Measurements from ENCODE around the gene NUMB.

GRCh38 chr14:73265721-73266046 lies 192.7 kb downstream of the NUMB start:
- TF ChIP-seq, protein P1, sequence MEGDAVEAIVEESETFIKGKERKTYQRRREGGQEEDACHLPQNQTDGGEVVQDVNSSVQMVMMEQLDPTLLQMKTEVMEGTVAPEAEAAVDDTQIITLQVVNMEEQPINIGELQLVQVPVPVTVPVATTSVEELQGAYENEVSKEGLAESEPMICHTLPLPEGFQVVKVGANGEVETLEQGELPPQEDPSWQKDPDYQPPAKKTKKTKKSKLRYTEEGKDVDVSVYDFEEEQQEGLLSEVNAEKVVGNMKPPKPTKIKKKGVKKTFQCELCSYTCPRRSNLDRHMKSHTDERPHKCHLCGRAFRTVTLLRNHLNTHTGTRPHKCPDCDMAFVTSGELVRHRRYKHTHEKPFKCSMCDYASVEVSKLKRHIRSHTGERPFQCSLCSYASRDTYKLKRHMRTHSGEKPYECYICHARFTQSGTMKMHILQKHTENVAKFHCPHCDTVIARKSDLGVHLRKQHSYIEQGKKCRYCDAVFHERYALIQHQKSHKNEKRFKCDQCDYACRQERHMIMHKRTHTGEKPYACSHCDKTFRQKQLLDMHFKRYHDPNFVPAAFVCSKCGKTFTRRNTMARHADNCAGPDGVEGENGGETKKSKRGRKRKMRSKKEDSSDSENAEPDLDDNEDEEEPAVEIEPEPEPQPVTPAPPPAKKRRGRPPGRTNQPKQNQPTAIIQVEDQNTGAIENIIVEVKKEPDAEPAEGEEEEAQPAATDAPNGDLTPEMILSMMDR (IDR thresholded peaks at IDR 0.05): no peak
- no peak for TF ChIP-seq POLR2A (IDR thresholded peaks at IDR 0.05)
